NT2/D1 (cell line): Measurements from ENCODE around the gene TGFBRAP1.

ENCODE experiments used
- DNase-seq: peaks from one replicate; pipeline ENCODE4 v3.0.0-alpha.2; 2011; ENCODE audit warnings: low read depth, low spot score
- H3K27me3 ChIP-seq: 2 replicates; pipeline ENCODE4 v1.6.0; 2011; ENCODE audit warnings: mild to moderate bottlenecking; ENCODE audit not compliant: insufficient read length, insufficient read depth
- H3K36me3 ChIP-seq: 2 replicates; pipeline ENCODE4 v1.6.1; 2011; ENCODE audit warnings: mild to moderate bottlenecking, low read length, mixed read lengths; ENCODE audit not compliant: insufficient read depth, insufficient read length
- H3K4me1 ChIP-seq: 2 replicates; pipeline ENCODE4 v1.5.1; 2011; ENCODE audit not compliant: insufficient read depth, insufficient read length
- H3K4me3 ChIP-seq: 2 replicates; pipeline ENCODE4 v1.5.1; 2011; ENCODE audit warnings: low read depth; ENCODE audit not compliant: insufficient read length
- H3K9ac ChIP-seq: 2 replicates; pipeline ENCODE4 v1.6.0; 2011; ENCODE audit warnings: low read depth; ENCODE audit not compliant: insufficient read length
- H3K9me3 ChIP-seq: 2 replicates; pipeline ENCODE4 v1.5.1; 2011; ENCODE audit warnings: mild to moderate bottlenecking, low read length; ENCODE audit not compliant: insufficient read depth
- SUZ12 ChIP-seq: IDR thresholded peaks from 2 replicates; pipeline ENCODE4 v1.6.1; 2011; ENCODE audit not compliant: insufficient read length, insufficient read depth; ENCODE audit errors: extremely low read depth
- YY1 ChIP-seq: IDR thresholded peaks from 2 replicates; pipeline ENCODE4 v1.6.1; 2011; ENCODE audit not compliant: insufficient read length, insufficient read depth
- ZNF274 ChIP-seq: IDR thresholded peaks from 2 replicates; pipeline ENCODE4 v1.6.1; 2011; ENCODE audit warnings: mild to moderate bottlenecking, low read depth, low read length

TGFBRAP1 gene

GRCh38 chr2:105271393-105272045 is 58.0 kb downstream of the TGFBRAP1 start:
- TF ChIP-seq YY1 (no peak), SUZ12 (no peak), ZNF274 (no peak)
- H3K9me3 ChIP-seq: no peaks in the 10 kb centered on the region
- peaks cover 86% of the 10 kb centered on the region for H3K36me3 ChIP-seq
- no peak overlapping the region for H3K9ac ChIP-seq
- no peak overlapping the region for H3K4me3 ChIP-seq
- H3K27me3 ChIP-seq: no peaks in the 10 kb centered on the region
- no peak for DNase-seq
- no peaks in the 10 kb centered on the region for H3K4me1 ChIP-seq

- peaks cover 79% of the 10 kb centered on the region for H3K36me3 ChIP-seq
- TF ChIP-seq YY1 (no peak), ZNF274 (no peak), SUZ12 (no peak)
- H3K9me3 ChIP-seq: no peaks in the 10 kb centered on the region
- no peak overlapping the region for H3K4me3 ChIP-seq
- no peaks in the 10 kb centered on the region for H3K27me3 ChIP-seq
- no peak overlapping the region for H3K9ac ChIP-seq
- no peak for DNase-seq
- H3K4me1 ChIP-seq: no peaks in the 10 kb centered on the region
These were observed 60.1 kb downstream of the TGFBRAP1 start for GRCh38 chr2:105269426-105269825.

DNA sequence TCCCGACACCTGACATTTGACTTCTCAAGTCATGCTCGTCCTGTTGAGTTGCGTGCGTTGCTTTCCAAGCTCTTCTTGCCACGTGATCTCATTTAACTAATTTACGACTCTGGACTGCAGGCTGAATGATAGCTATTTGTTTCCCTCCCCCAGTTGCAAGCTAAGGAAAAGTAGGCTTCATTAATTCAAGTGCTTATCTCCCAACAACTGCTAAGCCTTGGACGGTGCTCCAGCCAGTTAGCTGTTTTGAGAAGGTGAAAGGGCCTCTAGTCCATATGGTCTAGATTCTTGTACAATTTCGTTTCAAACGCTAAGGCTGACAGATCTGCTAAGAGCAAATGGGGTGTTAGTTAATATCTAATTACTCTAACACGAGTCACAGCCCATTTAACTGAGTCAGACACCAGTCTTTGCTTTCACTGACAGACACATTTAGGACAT is 66.9 kb downstream of the TGFBRAP1 start:
- peaks cover 4% of the 10 kb centered on the region for H3K4me1 ChIP-seq
- H3K27me3 ChIP-seq: no peaks in the 10 kb centered on the region
- TF ChIP-seq YY1 (no peak), ZNF274 (no peak), SUZ12 (no peak)
- H3K36me3 ChIP-seq: peaks cover 22% of the 10 kb centered on the region
- H3K4me3 ChIP-seq: no peak overlapping the region
- DNase-seq: no peak
- H3K9me3 ChIP-seq: no peaks in the 10 kb centered on the region
- no peak overlapping the region for H3K9ac ChIP-seq

GRCh38 chr2:105261061-105261460 is 68.5 kb downstream of the TGFBRAP1 start:
- no peak for DNase-seq

DNA sequence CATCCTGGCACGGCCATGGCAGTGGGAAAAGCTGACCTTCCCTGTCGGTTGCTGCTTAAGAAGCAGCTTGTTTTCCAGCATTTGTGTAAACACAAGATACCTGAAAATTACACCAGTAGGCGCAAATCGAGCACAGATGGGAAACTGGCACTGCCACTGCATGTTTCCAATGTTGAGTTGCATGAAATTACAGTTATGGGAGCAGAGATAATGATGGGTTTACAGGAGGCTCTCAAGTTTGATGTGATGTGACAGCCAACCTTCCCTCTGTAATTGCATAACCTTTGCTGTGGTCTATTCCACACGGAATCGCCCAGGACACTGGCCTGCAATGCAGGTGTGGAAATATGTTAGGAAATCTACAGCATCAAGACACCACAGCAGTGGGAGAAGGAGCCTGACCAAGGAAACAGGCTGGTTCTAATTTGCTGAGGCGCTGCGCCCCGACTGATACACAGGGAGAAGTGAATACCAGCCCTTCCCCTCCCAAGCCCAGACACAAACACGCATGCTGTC is 70.6 kb downstream of the TGFBRAP1 start:
- H3K4me1 ChIP-seq: peaks cover 4% of the 10 kb centered on the region
- no peaks in the 10 kb centered on the region for H3K36me3 ChIP-seq
- no peak for TF ChIP-seq YY1
- no peak for TF ChIP-seq SUZ12
- no peak for TF ChIP-seq ZNF274
- DNase-seq: no peak
- H3K9ac ChIP-seq: no peak overlapping the region
- H3K27me3 ChIP-seq: no peaks in the 10 kb centered on the region
- no peak overlapping the region for H3K4me3 ChIP-seq
- no peaks in the 10 kb centered on the region for H3K9me3 ChIP-seq

More at GRCh38 chr2:105261061-105261460, 68.5 kb downstream of the TGFBRAP1 start:
- Histone ChIP-seq H3K27me3 (no peaks in the 10 kb centered on the region), H3K4me1 (peaks cover 4% of the 10 kb centered on the region), H3K9me3 (no peaks in the 10 kb centered on the region), H3K9ac (no peak overlapping the region), H3K36me3 (peaks cover 7% of the 10 kb centered on the region), H3K4me3 (no peak overlapping the region)
- TF ChIP-seq YY1: no peak
- TF ChIP-seq SUZ12: no peak
- TF ChIP-seq ZNF274: no peak

DNA sequence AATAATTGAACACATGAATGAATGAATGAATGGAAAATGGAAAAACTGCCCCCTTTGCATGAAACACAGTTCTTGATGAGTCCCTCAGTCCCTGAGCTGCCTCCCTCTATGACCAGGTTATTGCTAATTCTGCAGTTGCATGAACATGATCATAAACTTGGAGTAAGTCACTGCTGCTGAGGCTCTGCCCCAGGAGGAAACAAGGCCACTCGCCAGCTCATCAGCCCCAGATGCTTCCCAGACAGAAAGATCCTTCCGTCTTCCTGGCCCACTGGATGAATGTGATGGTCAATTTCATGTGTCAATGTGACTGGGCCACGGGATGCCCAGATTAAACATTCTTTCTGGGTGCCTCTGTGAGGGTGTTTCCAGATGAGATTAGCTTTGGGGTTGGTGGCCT is 71.6 kb downstream of the TGFBRAP1 start:
- H3K27me3 ChIP-seq: no peaks in the 10 kb centered on the region
- TF ChIP-seq ZNF274 (no peak), SUZ12 (no peak), YY1 (no peak)
- peaks cover 4% of the 10 kb centered on the region for H3K4me1 ChIP-seq
- no peaks in the 10 kb centered on the region for H3K36me3 ChIP-seq
- no peaks in the 10 kb centered on the region for H3K9me3 ChIP-seq
- no peak for DNase-seq
- no peak overlapping the region for H3K9ac ChIP-seq
- H3K4me3 ChIP-seq: no peak overlapping the region

GRCh38 chr2:105256431-105257047 is 73.0 kb downstream of the TGFBRAP1 start:
- Histone ChIP-seq H3K4me1 (peaks cover 3% of the 10 kb centered on the region), H3K27me3 (no peaks in the 10 kb centered on the region), H3K36me3 (no peaks in the 10 kb centered on the region), H3K9ac (no peak overlapping the region), H3K9me3 (no peaks in the 10 kb centered on the region), H3K4me3 (no peak overlapping the region)
- no peak for DNase-seq
- no peak for TF ChIP-seq ZNF274
- TF ChIP-seq SUZ12: no peak
